Measurements from ENCODE around the gene NOS1AP. TPM values are rescaled to one million over a fixed set of nuclear protein-coding genes. Genes with fewer than 3 reads are reported as not detected.

The NOS1AP gene
- polyA plus RNA-seq, 1 of the 3 experiments (the other 2 are of a cell fraction) = 0.03 TPM

DNA sequence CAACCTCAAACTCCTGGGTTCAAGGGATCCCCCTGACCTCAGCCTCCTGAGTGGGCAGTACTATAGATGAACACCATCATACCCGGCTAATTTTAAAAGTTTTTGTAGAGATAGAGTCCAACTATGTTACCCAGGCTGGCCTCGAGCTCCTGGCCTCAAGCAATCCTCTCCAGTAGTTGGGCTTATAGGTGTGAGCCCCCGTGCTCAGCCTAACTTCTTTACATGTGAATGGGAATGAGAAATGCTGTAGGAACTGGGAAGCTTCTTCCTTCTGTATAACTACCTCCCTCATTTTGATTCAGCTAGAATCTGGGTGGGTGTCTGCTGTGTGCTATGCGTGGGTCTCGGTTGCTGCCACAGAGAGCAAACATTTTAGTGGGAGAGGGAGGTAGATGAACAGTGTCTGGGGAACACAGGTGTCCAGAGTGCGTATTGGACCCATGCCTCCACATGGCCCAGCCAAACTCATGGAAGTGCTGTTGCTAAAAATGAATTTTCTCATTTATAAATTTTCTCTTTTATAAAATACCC is 150.6 kb downstream of the NOS1AP start:
- no peaks in the 10 kb centered on the region; a peak in 2 of 4 replicates for H3K4me1 ChIP-seq (ENCODE audit: control insufficient read depth in 1 of 2, insufficient read depth in 2 of 2, low read depth in 1 of 2, low read length in 1 of 2)
- H3F3A ChIP-seq (replicated peaks; ENCODE audit: insufficient read depth) = no peaks in the 10 kb centered on the region
- no peak for TF ChIP-seq NRF1 (IDR thresholded peaks at IDR 0.05; ENCODE audit: low read depth, low read length)
- no peak for TF ChIP-seq JUND (IDR thresholded peaks at IDR 0.05)
- TF ChIP-seq FOXM1 (IDR thresholded peaks at IDR 0.05; ENCODE audit: low read depth) = no peak
- no peak for TF ChIP-seq RXRA (IDR thresholded peaks at IDR 0.05; ENCODE audit: borderline replicate concordance, low read depth)
- TF ChIP-seq FOSL2 (IDR thresholded peaks at IDR 0.05; ENCODE audit: borderline replicate concordance, low read depth) = no peak
- no peak overlapping the region for H2AFZ ChIP-seq (ENCODE audit: low read depth)
- H3K36me3 ChIP-seq (replicated peaks in 1 of 2; ENCODE audit: control insufficient read depth in 1 of 2, insufficient read depth in 2 of 2, low read length in 1 of 2) = no peaks in the 10 kb centered on the region
- ChIA-PET CTCF (interaction anchor here (1.6 kb wide), 1 partner anchor 10 kb away, joined by 6 read pairs; no protein-coding TSS in a partner anchor), POLR2A (no interaction called here)
- no peaks in the 10 kb centered on the region for H3K79me2 ChIP-seq (ENCODE audit: insufficient read depth)
- no peak overlapping the region for H3K27ac ChIP-seq (ENCODE audit: low read depth in 2 of 2, low read length in 1 of 2)
- no peak overlapping the region for H3K4me3 ChIP-seq (ENCODE audit: low read depth in 2 of 2, low read length in 1 of 2)
- WGBS (ENCODE audit: low lambda C conversion rate) = 42% methylated on average over 6 of the region's 6 CpGs
- no peaks in the 10 kb centered on the region; the same call in 1 of the 2 replicates for H3K27me3 ChIP-seq (ENCODE audit: insufficient read depth)
- no peak overlapping the region for H3K4me2 ChIP-seq
- H3K9ac ChIP-seq = no peak overlapping the region
- no peaks in the 10 kb centered on the region for H4K20me1 ChIP-seq (ENCODE audit: insufficient read depth)
- no peaks in the 10 kb centered on the region for H3K9me3 ChIP-seq
- no peak for DNase-seq
- no peaks in the 10 kb centered on the region for H3K9me2 ChIP-seq

DNA sequence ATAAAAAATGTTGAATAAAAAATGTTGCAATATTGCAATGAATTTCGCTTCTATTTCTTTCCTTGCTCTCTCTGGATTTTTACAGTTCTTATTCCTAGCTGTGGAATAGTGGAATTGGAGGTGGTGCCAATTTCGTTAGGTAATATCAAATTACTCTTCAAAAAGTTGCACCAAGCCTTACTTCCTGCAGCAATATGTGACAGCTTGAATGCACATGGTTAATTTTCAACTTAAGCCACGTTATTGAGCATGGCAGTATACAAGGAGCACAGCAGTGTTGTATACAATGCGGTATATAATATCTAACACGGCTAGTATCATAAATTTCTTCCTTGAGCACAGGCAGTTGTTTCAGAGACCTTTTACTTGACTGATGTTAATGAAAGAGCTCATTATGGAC is 152.5 kb downstream of the NOS1AP start:
- no peak for TF ChIP-seq RCOR1 (IDR thresholded peaks at IDR 0.05; ENCODE audit: low read length)
- no peak for TF ChIP-seq JUND (IDR thresholded peaks at IDR 0.05)
- CTCF ChIA-PET = interaction anchor here (1.0 kb wide), 1 partner anchor 8 kb away, joined by 3 read pairs; no protein-coding TSS in a partner anchor
- 42% methylated on average over 5 of the region's 5 CpGs for WGBS (ENCODE audit: low lambda C conversion rate)

DNA sequence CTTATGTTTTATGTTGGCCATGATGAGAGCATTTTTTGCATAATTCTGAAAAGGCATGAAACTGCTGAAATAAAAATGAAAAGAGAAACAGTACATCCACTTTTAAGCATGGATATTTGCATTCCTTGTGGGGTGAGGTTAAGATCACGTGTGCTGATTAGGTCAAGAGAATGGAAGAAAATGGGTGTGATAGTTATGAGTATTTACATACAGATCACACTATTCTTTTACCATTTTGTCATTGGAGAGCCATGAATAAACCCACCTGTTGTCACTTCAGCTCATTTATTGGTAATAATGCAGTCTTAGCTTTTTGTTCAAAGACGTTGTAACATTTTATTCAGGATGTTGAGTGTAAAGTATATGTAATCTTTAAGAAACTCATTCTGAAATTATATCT is 153.2 kb downstream of the NOS1AP start:
- Histone ChIP-seq H3K9me3 (no peaks in the 10 kb centered on the region), H2AFZ (ENCODE audit: low read depth) (no peak overlapping the region), H3K9ac (no peak overlapping the region), H3K4me1 (ENCODE audit: control insufficient read depth in 1 of 2, insufficient read depth in 2 of 2, low read depth in 1 of 2, low read length in 1 of 2) (no peaks in the 10 kb centered on the region; a peak in 2 of 4 replicates), H3K27ac (ENCODE audit: low read depth in 2 of 2, low read length in 1 of 2) (no peak overlapping the region), H3F3A (replicated peaks; ENCODE audit: insufficient read depth) (no peaks in the 10 kb centered on the region), H3K4me2 (no peak overlapping the region), H3K27me3 (ENCODE audit: insufficient read depth) (no peaks in the 10 kb centered on the region; the same call in 1 of the 2 replicates), H4K20me1 (ENCODE audit: insufficient read depth) (no peaks in the 10 kb centered on the region), H3K79me2 (ENCODE audit: insufficient read depth) (no peaks in the 10 kb centered on the region), H3K4me3 (ENCODE audit: low read depth in 2 of 2, low read length in 1 of 2) (no peak overlapping the region), H3K9me2 (no peaks in the 10 kb centered on the region), H3K36me3 (replicated peaks in 1 of 2; ENCODE audit: control insufficient read depth in 1 of 2, insufficient read depth in 2 of 2, low read length in 1 of 2) (no peaks in the 10 kb centered on the region)
- POLR2A ChIA-PET = no interaction called here
- WGBS (ENCODE audit: low lambda C conversion rate) = 15% methylated on average over 2 of the region's 2 CpGs
- CTCF ChIA-PET = no interaction called here
- TF ChIP-seq, protein P1, sequence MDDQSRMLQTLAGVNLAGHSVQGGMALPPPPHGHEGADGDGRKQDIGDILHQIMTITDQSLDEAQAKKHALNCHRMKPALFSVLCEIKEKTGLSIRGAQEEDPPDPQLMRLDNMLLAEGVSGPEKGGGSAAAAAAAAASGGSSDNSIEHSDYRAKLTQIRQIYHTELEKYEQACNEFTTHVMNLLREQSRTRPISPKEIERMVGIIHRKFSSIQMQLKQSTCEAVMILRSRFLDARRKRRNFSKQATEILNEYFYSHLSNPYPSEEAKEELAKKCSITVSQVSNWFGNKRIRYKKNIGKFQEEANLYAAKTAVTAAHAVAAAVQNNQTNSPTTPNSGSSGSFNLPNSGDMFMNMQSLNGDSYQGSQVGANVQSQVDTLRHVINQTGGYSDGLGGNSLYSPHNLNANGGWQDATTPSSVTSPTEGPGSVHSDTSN (IDR thresholded peaks at IDR 0.05) = no peak
- TF ChIP-seq, protein P2, sequence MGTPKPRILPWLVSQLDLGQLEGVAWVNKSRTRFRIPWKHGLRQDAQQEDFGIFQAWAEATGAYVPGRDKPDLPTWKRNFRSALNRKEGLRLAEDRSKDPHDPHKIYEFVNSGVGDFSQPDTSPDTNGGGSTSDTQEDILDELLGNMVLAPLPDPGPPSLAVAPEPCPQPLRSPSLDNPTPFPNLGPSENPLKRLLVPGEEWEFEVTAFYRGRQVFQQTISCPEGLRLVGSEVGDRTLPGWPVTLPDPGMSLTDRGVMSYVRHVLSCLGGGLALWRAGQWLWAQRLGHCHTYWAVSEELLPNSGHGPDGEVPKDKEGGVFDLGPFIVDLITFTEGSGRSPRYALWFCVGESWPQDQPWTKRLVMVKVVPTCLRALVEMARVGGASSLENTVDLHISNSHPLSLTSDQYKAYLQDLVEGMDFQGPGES (IDR thresholded peaks at IDR 0.05; ENCODE audit: low read depth, low read length) = no peak
- no peak for TF ChIP-seq TCF12 (IDR thresholded peaks at IDR 0.05)
- TF ChIP-seq GABPA (IDR thresholded peaks at IDR 0.05; ENCODE audit: low read depth) = no peak
- DNase-seq = no peak

More for the DNA sequence above, 152.5 kb downstream of the NOS1AP start:
- Histone ChIP-seq H3K9me2 (no peaks in the 10 kb centered on the region), H3K9me3 (no peaks in the 10 kb centered on the region), H3K36me3 (replicated peaks in 1 of 2; ENCODE audit: control insufficient read depth in 1 of 2, insufficient read depth in 2 of 2, low read length in 1 of 2) (no peaks in the 10 kb centered on the region), H3K9ac (no peak overlapping the region), H3F3A (replicated peaks; ENCODE audit: insufficient read depth) (no peaks in the 10 kb centered on the region), H3K79me2 (ENCODE audit: insufficient read depth) (no peaks in the 10 kb centered on the region), H4K20me1 (ENCODE audit: insufficient read depth) (no peaks in the 10 kb centered on the region), H3K4me1 (ENCODE audit: control insufficient read depth in 1 of 2, insufficient read depth in 2 of 2, low read depth in 1 of 2, low read length in 1 of 2) (no peaks in the 10 kb centered on the region; a peak in 2 of 4 replicates), H3K4me2 (no peak overlapping the region), H3K27me3 (ENCODE audit: insufficient read depth) (no peaks in the 10 kb centered on the region; the same call in 1 of the 2 replicates), H3K27ac (ENCODE audit: low read depth in 2 of 2, low read length in 1 of 2) (no peak overlapping the region), H2AFZ (ENCODE audit: low read depth) (no peak overlapping the region), H3K4me3 (ENCODE audit: low read depth in 2 of 2, low read length in 1 of 2) (no peak overlapping the region)
- POLR2A ChIA-PET = no interaction called here
- no peak for DNase-seq

Measured in SK-N-SH (cell line).